Hepatic stellate cell (primary cell): ENCODE results near the gene PPP4R4.
"Not testable (repeated sequence)": the region's sequence is repeated elsewhere in the genome, so short reads cannot be mapped to it uniquely, and the experiment has no call there.

Experiments used
- DNase-seq: peaks from one replicate; pipeline ENCODE4 v3.0.0; 2011; ENCODE audit warnings: low spot score

The PPP4R4 gene

GRCh38 chr14:94143711-94144110 lies 30.4 kb upstream of the PPP4R4 start:
- no peak for DNase-seq

GRCh38 chr14:94144765-94145164 lies 29.4 kb upstream of the PPP4R4 start:
- DNase-seq, result no peak

- no peak for DNase-seq
Measured at GRCh38 chr14:94145902-94146527, 28.1 kb upstream of the PPP4R4 start.

DNA sequence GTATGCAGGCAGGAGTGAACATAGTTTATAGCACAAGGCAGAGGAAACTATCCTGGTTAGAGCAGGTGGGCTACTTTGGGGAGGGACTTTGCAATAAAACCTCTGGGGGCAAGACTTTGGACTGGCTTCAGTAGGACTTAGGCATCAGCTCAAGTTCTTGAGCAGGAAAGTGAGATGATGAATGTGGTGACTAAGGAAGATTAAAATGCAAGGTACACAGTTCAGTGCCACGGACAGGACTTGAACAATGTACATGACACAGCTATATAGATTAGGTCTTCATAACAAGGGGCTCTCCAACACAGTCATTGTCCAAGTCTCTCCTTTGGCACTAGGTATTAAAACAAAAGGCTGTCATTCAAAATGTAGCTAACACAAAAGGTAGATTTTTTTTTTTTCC lies 21.4 kb upstream of the PPP4R4 start:
- DNase-seq, result no peak

DNA sequence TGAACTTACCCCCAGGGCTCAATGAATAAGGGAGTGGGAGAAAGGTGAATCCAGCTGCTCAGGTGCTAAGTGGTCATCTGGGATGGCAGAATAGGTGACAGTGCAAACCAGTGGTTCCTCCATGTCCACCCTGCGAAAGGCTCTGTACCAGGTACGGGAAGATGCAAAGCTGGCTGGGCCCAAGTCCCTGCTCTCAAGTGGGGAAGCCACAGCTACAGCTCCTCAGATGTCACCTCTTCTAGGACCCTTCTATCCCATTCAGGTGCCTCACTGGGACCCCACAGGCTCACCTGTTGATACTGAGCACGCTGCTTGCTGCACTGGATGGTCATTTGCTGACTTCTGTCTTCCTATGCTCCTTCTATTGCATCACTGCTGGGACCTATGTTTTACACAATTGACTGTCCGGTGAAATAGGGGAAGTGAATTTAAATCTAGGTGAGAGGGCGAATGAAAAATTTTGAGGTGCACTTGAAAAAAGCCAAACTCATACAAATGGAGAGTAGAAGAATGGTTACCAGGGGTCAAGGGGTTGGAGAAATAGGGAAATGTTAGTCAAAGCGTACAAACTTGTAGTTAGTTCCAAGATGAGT lies 20.3 kb upstream of the PPP4R4 start:
- no peak for DNase-seq

DNA sequence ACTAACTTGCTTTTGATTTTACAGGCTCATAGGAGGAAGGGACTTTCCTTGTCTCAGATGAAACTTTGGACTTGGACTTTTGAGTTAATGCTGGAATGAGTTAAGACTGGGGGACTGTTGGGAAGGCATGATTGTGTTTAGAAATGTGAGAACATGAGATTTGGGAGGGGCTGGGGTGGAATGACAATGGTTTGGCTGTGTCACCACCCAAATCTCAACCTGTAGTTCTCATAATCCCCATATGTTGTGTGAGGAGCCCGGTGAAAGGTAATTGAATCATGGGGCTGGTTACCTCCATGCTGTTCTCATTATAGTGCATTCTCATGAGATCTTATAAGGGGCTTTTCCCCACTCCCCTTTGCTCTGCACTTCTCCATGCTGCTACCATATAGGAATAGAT lies 18.0 kb upstream of the PPP4R4 start:
- DNase-seq, result not testable (repeated sequence)

- no peak for DNase-seq
Measured at GRCh38 chr14:94157197-94157596, 16.9 kb upstream of the PPP4R4 start.

GRCh38 chr14:94158239-94158883 lies 15.8 kb upstream of the PPP4R4 start:
- DNase-seq, result no peak

DNA sequence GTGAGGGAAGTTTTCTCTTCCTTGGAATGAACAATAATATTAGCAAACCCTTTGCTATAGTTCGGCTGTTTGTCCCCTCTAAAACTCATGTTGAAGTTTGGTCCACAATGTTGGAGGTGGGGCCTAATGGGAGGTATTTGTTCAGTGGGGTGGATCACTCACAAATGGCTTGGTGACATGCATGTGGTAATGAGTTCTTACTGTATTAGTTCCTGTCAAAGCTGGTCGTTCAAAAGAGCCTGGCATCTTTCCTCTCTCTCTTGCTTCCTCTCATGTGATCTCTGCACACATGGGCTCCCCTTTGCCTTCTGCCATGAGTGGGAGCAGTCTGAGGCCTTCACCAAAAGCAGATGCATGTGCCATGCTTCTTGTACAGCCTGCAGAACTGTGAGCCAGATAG lies 13.1 kb upstream of the PPP4R4 start:
- no peak for DNase-seq

- no peak for DNase-seq
Measured at GRCh38 chr14:94161981-94162380, 12.1 kb upstream of the PPP4R4 start.

DNA sequence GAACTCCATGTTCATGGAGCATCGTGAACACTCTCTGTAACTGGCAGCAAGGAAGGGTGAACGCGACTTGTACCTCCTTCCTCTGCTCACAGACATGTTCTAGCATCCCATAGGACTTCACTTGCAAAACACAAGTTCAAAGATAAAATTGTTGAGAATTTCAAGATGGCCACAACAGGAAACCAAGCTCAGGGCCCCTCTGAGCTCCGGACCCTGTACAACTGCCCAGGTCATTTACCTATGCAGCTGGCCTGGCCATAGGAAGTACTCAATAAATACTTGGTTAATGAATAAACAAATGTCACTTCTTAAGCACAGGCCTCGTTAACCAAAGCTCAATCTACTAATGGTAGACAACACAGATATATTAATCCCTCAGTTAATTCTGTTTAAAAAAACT lies 11.7 kb upstream of the PPP4R4 start:
- no peak for DNase-seq

DNA sequence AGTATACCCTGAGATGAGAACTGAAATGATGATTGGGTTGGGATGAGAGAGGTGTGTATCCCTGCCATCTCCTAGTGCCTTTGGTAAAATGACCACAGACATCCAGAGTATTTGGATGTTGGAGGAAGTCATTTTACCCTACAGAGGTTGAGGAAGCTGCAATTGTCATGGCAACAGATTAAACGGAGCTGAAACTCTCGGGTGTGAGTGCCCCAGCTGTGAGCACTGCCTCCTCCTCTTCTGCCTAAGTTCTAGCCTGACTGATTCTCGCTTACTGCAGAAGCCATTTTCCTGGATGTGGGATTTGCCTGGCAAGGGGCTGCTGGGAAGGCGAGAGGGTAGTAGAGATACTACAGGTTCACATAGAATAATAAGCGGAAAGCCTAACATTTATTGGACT lies 10.3 kb upstream of the PPP4R4 start:
- no peak for DNase-seq

- no peak for DNase-seq
Measured at GRCh38 chr14:94164685-94165431, 9.3 kb upstream of the PPP4R4 start.

DNA sequence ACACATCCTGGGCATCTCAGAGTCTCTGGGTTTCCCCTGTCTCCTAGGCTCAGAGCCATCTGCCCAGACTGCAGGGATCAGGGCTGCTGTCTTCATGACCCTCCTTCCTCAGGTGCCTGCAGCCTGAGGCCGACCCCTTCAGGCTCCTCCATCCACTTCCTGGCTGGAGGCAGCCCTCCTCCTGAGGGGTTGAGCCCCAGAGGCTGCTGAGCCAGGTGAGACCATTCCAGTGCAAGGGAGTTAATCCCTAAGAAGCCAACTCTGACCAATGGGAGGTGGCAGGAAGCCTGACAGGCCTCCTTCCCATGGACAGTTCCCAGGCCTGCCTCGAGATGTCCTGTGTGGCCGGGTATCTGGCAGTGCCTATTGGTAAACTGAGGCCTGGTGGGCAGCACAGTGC lies 8.4 kb upstream of the PPP4R4 start:
- no peak for DNase-seq

GRCh38 chr14:94170136-94170535 lies 4.0 kb upstream of the PPP4R4 start:
- DNase-seq, result no peak

GRCh38 chr14:94171208-94171607 lies 2.9 kb upstream of the PPP4R4 start:
- DNase-seq, result peak; percentile 45

DNA sequence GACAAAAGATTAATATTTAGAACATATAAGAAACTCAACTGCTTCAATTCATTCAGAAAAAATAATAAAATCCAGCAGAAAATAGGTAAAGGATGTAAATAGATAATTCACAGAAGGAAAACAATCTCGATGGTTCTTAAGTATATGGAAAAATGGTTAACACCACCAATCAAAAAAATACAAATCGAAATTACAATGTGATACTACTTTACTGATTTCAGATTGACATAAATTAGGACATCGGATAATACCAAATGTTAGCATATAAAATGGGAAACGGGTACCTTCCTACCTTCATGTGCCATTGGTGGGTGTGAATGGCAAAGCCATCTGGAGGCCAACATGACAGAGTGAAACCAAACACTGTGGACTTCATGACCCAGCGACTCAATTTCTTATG lies 1.6 kb upstream of the PPP4R4 start:
- no peak for DNase-seq

DNA sequence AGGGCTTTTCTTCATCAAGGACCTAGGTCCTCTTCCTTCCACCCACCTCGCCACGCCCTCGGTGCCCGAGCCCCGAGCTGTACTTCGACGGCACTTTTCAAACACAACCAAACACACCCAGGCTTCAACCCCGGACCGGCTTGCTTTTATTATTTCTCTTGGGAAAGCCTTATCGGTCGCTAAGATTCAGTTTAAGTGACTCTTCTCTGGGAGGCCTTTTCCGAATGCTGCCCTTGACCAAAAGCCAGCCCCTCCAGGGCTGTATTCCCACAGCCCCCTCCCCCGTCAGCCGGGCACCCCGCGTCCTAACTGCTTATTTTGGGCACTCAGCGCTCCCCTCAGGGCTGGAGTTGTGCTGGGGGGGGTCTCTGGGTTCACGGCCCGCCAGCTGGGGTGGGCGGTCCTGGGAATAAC lies 644 bp upstream of the PPP4R4 start:
- DNase-seq, result no peak

DNA sequence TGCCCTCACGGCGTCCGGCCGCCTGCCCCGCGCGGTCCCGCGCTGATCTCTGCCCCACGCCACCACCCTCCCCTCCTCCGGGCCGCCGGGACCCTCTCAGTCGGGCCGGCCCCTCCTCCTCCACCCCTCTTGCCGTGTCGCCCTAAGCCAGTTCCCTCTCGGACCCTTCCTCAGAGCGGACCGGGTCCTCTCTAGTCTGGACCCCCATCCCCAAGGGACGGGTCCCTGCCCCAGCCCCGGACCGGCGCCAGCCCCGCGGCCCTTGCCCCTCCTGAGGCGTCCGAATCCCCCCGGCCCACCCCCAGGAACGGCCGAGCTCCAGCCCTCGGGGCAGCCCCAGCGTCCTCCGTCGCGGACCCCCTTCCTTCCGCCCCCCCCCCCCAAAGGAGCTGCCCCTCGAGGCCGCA lies 485 bp downstream of the PPP4R4 start:
- DNase-seq, result no peak

DNA sequence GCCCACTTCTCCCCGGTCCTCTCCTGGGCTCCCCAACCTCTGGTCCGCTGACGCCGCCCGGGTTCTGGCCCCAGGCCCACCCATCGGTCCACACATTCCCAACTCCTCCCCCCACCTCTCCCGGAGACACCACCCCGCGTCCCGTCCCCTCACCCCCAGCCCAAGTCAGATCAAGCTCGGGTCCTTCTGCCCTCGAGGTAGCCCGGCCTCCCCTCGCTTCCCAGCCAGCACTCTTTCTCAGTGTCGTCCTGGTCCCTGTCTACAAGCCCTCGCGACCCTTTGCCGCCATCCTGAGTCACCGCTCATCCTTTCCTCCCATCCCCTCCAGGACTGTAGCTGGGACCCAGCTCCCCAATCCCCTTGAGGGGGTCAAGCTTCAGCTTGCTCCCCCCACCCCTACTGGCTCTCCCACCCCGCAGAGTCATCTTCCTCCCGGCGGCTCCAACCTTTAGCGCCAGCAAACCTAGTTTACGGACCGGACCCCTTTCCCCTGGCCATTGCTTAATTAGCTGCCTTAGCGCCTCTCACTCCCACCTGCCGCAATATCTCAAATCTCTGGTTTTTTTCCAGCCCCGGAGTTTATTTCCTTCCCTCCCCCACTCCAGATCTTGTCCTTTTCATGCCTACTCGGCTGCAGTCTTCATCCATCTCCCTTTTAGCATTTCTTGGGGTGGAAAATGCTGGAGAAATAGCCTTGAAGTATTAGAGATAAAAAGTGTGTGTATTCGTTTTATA lies 1.1 kb downstream of the PPP4R4 start:
- DNase-seq, result no peak

- DNase-seq, result no peak
Measured at GRCh38 chr14:94175747-94176146, 1.6 kb downstream of the PPP4R4 start.

GRCh38 chr14:94176808-94177207 lies 2.7 kb downstream of the PPP4R4 start:
- DNase-seq, result no peak
